Subcutaneous adipose tissue (tissue), 4 donors: ENCODE measurements around the gene ERBB4. TPM values are rescaled to one million over a fixed set of nuclear protein-coding genes. Genes with fewer than 3 reads are reported as not detected.

Experiments used
- CTCF ChIP-seq: fragments of 450-650 bp; IDR thresholded peaks from one replicate; pipeline ENCODE4 v1.5.1; 2016; ENCODE audit warnings: low read depth, mild to moderate bottlenecking, control low read depth, antibody characterized with exemption, moderate library complexity
- total RNA-seq, 4 donors: library from RNA; depleted of rRNA; stranded (reverse); fragments of >200 nt; gene quantifications; one replicate each; pipeline ENCODE4 v1.1.0, GENCODE V29; 2016

Gene ERBB4
- total RNA-seq, 4 donors from 2014 or later: 0.17 to 1.5 (median 0.71) TPM

GRCh38 chr2:212030709-212031108 lies 507.9 kb downstream of the ERBB4 start:
- no peak for TF ChIP-seq CTCF

- TF ChIP-seq CTCF: no peak
Observed at GRCh38 chr2:212028798-212029394, 509.7 kb downstream of the ERBB4 start.

GRCh38 chr2:212027681-212028628 lies 510.6 kb downstream of the ERBB4 start:
- TF ChIP-seq CTCF: no peak

GRCh38 chr2:212024040-212024439 lies 514.6 kb downstream of the ERBB4 start:
- no peak for TF ChIP-seq CTCF

- no peak for TF ChIP-seq CTCF
Observed at GRCh38 chr2:212022966-212023365, 515.6 kb downstream of the ERBB4 start.

GRCh38 chr2:212021947-212022346 lies 516.7 kb downstream of the ERBB4 start:
- TF ChIP-seq CTCF: no peak

- no peak for TF ChIP-seq CTCF
Observed at GRCh38 chr2:212015588-212015987, 523.0 kb downstream of the ERBB4 start.
